NCI-H460 (cell line): Measurements from ENCODE around the gene SFMBT1. TPM values are rescaled to one million over a fixed set of nuclear protein-coding genes. Genes with fewer than 3 reads are reported as not detected.
"Not testable (repeated sequence)": the region's sequence is repeated elsewhere in the genome, so short reads cannot be mapped to it uniquely, and the experiment has no call there.

Source experiments
- DNase-seq: peaks from one replicate; pipeline ENCODE4 v3.0.0-alpha.2; 2016; ENCODE audit warnings: low read depth; ENCODE audit errors: extremely low read depth
- total RNA-seq: library from RNA; depleted of rRNA; stranded (reverse); fragments of >200 nt; shearing (Covaris generic); gene quantifications from 2 replicates; pipeline ENCODE4 v1.2.3, GENCODE V29; 2014

SFMBT1 gene
- total RNA-seq, 1 experiment from 2014 or later = 10.1 TPM

GRCh38 chr3:53039376-53039752 lies 6.5 kb downstream of the SFMBT1 start:
- no peak for DNase-seq

- DNase-seq = no peak
Observed at GRCh38 chr3:53038679-53039375, 7.0 kb downstream of the SFMBT1 start.

DNA sequence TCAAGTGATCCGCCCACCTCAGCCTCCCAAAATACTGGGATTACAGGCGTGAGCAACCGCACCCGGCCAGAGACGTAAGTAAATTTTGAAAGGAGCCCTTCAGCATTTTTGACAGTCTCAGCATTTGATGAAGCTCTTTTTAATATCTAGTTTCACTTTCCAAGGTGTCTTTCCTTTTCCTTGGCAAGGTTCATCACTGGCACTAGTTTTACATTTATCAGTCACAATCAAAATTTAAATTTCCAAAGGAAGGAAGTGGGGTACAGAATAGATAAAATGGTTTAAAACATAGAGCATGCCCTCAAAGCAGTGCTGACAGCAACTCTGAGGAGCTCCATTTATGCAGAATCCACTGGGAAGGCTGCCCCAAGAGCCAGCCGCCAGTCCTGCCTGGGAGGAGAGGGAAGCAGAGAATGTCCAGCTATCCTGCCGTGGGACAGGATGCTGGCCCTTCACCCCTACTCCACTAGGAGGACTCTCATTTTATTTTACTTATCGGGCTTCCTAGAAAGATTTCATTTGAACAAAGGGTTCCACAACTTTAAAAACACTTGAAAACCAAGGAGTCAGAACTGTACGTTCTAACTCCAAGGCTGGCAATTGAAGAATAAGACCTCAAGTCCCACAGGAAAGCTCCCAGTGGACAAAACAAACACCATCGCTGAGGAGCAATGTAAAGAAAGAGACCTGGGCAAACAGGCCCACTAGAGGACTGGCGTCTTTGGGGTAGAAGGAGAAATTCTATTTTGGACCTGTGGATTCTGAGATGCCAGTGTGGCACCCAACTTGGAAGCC lies 9.9 kb downstream of the SFMBT1 start:
- no peak for DNase-seq

DNA sequence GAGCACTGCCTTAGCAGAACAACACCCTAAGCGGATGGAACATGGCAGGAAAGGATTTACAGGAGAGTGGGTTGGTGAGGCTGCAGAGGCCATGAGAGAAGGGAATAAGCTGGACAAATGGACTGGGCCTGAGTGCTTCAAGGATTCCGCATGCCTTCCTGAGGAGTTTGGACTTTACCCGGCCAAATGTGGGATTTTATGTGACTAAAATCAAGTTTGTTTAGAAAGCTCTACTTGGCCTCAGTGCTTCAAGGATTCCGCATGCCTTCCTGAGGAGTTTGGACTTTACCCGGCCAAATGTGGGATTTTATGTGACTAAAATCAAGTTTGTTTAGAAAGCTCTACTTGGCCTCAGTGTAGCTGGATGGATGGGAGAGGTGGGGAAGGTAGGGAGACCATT lies 10.9 kb downstream of the SFMBT1 start:
- DNase-seq = not testable (repeated sequence)

DNA sequence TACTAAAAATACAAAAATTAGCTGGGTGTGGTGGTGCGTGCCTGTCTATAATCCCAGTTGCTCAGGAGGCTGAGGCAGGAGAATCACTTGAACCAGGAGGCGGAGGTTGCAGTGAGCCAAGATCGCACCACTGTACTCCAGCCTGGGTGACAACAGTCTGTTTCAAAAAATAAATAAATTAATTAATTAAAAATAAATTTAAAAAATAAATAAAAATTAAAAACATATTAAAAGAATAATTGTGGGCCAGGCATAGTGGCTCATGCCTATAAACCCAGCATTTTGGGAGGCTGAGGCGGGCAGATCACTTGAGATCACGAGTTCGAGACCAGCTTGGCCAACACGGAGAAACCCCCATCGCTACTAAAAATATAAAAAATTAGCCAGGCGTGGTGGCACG lies 11.5 kb downstream of the SFMBT1 start:
- DNase-seq = not testable (repeated sequence)

DNA sequence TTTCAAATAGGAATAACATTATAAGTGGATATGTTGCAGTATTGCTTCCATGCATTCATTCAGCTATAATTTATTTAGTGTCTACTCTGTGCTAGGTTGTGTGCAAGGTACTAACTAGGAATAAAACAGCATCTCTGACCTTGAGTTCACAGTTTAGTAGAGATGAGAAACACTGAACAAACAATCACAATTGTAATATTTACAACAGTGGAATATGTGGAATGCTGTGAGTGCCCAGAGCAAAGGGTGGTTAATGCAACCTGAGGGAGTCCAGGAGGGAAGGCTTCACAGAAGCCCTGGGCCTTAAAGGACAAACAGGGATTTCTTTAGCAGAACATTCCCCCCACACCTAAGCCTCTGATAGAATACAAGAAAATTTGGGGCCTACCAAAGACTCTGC lies 13.3 kb downstream of the SFMBT1 start:
- DNase-seq = no peak

- no peak for DNase-seq
Observed at GRCh38 chr3:53030619-53031449, 15.0 kb downstream of the SFMBT1 start.

GRCh38 chr3:53028641-53029040 lies 17.2 kb downstream of the SFMBT1 start:
- no peak for DNase-seq

GRCh38 chr3:53027254-53027844 lies 18.5 kb downstream of the SFMBT1 start:
- DNase-seq = no peak

DNA sequence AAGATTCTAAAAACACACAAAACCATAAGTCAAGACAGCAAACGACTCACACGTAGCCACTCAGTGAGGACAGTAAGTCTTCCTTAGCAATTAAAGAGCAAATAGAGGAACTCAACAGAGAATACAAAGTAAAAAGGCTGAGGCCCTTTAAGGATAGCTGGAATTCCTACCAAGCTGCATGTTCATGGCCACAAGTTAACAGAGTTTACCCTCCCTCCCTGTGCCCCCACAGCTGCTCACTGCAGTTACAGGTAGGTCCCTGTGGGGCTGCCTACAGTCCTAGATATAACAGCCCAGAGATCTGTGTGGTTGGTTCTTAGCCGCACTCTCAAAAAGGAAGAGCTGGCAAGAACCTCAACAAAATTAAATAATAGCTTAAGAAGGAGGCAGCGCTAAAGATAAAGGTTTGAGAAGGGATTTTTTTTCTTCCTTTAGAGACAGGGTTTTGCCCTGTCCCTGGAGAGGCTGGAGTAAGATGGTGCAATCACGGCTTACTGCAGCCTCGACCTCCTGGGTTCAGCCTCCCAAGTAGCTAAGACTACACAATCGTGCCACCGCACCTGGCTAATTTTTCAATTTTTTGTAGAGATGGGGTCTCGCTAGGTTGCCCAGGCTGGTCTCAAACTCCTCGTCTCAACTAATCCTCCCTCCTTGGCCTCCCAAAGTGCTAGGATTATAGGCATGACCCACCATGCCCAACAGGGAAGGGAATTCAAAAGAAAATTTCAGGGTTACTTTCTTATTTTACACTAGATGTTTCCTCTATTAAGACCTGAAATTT lies 19.3 kb downstream of the SFMBT1 start:
- DNase-seq = no peak

- DNase-seq = no peak
Observed at GRCh38 chr3:53024315-53024714, 21.6 kb downstream of the SFMBT1 start.

DNA sequence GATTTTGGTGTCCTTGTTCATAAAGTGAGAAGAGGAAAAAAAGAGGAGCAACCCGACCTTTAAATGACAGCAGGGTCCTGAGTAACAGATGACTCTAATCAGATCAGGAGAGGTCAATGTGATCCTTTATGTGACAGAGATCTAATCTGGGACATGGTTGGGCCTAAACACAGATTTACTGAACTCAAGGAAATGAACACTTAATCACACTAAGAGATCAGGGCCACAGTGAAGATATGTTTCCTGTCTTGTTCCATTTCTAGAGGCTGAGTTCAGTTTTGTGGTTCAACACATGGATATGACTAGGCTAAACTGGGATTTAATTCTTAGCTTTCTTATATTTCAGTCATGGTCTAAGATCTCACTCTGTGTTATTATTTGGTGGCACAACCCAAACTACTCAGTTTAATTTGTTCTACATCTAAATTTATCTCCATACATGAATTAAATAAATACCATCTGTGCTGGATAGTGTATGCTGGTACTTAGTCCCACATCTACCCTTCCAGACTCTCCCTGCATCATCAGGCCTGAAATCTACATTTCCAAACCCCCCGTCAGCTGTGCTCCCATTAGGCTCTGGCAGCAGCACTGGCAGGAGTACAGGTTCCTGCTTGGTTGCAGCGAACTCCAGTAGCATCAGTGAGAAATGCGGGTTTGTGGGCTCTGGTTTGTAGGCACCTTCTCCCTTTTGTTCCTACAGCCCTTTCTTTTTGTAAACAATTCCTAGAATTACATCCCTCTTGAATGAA lies 22.6 kb downstream of the SFMBT1 start:
- no peak for DNase-seq

GRCh38 chr3:53022647-53023046 lies 23.2 kb downstream of the SFMBT1 start:
- no peak for DNase-seq

DNA sequence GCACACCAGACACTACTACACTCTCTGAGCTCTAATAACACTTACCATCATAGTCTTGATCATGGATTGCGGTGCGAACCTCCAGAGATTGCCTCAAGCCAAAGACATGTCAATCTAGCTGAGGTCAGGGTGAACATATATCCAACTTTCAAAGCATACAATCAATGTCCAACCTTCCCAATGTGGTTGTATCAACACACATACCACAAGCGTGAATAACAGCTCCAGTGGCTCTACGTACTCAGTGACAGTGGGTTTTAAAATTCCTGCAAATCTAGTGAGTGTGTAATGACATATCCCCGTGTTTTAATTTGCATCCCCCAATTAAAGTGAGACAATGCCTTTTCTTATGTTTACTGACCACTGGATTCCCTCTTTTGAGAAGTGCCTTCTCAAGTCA lies 29.6 kb downstream of the SFMBT1 start:
- DNase-seq = no peak

- no peak for DNase-seq
Observed at GRCh38 chr3:53011324-53011723, 34.5 kb downstream of the SFMBT1 start.

GRCh38 chr3:53009826-53010539 lies 35.9 kb downstream of the SFMBT1 start:
- DNase-seq = no peak

- no peak for DNase-seq
Observed at GRCh38 chr3:53008932-53009331, 36.9 kb downstream of the SFMBT1 start.

DNA sequence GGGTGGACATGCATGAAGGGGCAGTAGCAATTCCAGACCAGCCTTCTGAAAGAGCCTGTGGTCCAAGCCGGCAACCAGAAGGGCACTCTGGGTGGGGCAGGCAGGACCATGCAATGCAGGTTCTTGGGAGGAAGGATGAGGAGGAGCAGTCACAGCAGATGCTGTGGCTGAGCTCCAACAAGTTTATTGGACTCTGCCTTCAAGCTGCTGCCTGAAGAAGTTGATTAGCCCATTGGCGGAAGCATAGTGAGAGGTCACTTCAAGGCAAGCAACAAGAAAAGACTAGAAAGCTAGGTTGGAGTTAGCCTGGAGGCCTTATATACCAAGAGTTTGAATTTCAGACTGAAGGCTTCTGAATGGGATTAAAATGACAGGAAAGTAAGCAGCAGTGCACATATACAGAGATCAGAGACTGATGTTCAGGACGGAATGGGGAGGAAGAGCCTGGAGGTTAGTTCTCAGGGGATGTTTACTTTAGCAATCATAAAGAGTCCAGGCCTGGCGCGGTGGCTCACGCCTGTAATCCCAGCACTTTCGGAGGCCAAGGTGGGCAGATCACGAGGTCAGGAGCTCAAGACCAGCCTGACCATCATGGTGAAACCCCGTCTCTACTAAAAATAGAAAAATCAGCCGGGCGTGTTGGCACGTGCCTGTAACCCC lies 39.9 kb downstream of the SFMBT1 start:
- no peak for DNase-seq
